ENCODE results near the gene TBC1D16. TPM values are rescaled to one million over a fixed set of nuclear protein-coding genes. Genes with fewer than 3 reads are reported as not detected.
A peak's percentile ranks its signal among the peaks of the same experiment; 100 is the strongest.

Gene TBC1D16, protein sequence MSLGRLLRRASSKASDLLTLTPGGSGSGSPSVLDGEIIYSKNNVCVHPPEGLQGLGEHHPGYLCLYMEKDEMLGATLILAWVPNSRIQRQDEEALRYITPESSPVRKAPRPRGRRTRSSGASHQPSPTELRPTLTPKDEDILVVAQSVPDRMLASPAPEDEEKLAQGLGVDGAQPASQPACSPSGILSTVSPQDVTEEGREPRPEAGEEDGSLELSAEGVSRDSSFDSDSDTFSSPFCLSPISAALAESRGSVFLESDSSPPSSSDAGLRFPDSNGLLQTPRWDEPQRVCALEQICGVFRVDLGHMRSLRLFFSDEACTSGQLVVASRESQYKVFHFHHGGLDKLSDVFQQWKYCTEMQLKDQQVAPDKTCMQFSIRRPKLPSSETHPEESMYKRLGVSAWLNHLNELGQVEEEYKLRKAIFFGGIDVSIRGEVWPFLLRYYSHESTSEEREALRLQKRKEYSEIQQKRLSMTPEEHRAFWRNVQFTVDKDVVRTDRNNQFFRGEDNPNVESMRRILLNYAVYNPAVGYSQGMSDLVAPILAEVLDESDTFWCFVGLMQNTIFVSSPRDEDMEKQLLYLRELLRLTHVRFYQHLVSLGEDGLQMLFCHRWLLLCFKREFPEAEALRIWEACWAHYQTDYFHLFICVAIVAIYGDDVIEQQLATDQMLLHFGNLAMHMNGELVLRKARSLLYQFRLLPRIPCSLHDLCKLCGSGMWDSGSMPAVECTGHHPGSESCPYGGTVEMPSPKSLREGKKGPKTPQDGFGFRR
- total RNA-seq (1 to 10 TPM; 1.9 to 2.6 TPM), total RNA-seq (6.0 to 16.8 reads per million in 2 donors)

DNA sequence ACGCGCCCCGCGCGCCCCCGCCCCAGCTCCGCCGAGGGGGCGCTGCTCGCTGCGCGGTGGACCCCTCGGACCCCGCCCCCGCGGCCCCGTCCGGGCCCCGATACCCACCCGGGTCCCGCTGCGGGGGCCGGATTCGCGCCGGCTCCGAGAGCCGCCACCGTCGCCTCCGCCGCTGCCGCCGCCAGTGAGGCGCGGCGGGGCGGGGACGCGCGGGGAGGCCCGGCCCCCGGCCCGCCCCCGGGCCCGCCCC is at the start of gene TBC1D16:
Gene TBC1D16 (minus strand): TSS at position 186 of the 250 bp plus-strand sequence. CDS start 22,325 bp downstream, outside the sequence.
- Mint-ChIP-seq H3K4me1 (peaks cover 19% of the 10 kb centered on the region), H3K36me3 (ENCODE audit: low read depth) (peaks cover 2% of the 10 kb centered on the region), H3K27ac (peak within 1 kb of the TSS; percentile 91), H3K27me3 (peaks cover 5% of the 10 kb centered on the region), H3K4me3 (peak within 1 kb of the TSS; percentile 94)
- ATAC-seq, result no peak
- peak in 2 of 3 donors; percentile 50 to 63 for DNase-seq
- H3K9me3 ChIP-seq (ENCODE audit: control insufficient read depth, low read length, poor library complexity, severe bottlenecking), result no peaks in the 10 kb centered on the region

DNA sequence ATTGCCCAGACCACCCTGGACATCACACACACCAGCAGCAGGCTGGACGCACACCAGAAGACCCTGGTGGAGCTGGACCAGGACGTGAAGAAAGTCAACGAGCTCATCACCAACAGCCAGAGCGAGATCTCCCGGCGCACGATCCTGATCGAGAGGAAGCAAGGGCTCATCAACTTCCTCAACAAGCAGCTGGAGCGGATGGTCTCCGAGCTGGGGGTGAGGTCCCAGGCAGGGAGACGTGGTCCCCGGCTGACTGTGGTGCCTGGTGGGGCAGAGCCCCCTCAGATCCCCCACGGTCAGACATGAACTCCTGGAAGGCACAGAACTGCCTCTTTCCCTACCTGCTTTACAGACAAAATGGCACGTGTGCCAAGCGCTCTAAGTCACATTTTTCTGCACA is 49.1 kb upstream of the TBC1D16 start:
- DNase-seq (no peak), ATAC-seq (no peak)
- Mint-ChIP-seq H3K36me3 (ENCODE audit: low read depth) (no peaks in the 10 kb centered on the region), H3K4me3 (no peak overlapping the region), H3K27me3 (peaks cover 9% of the 10 kb centered on the region), H3K4me1 (peaks cover 4% of the 10 kb centered on the region), H3K27ac (no peak overlapping the region)
- no peaks in the 10 kb centered on the region for H3K9me3 ChIP-seq (ENCODE audit: control insufficient read depth, low read length, poor library complexity, severe bottlenecking)

GRCh38 chr17:80083136-80083661 is 47.5 kb upstream of the TBC1D16 start:
- ATAC-seq (no peak), DNase-seq (no peak)
- Mint-ChIP-seq H3K36me3 (ENCODE audit: low read depth) (no peaks in the 10 kb centered on the region), H3K4me1 (peaks cover 4% of the 10 kb centered on the region), H3K4me3 (no peak overlapping the region), H3K27ac (no peak overlapping the region), H3K27me3 (peaks cover 10% of the 10 kb centered on the region)
- H3K9me3 ChIP-seq (ENCODE audit: control insufficient read depth, low read length, poor library complexity, severe bottlenecking), result no peaks in the 10 kb centered on the region

- Mint-ChIP-seq H3K4me1 (peaks cover 4% of the 10 kb centered on the region), H3K4me3 (no peak overlapping the region), H3K27ac (no peak overlapping the region), H3K36me3 (ENCODE audit: low read depth) (no peaks in the 10 kb centered on the region), H3K27me3 (peaks cover 13% of the 10 kb centered on the region)
- H3K9me3 ChIP-seq (ENCODE audit: control insufficient read depth, low read length, poor library complexity, severe bottlenecking), result no peaks in the 10 kb centered on the region
- ATAC-seq (peak; percentile 58), DNase-seq (peak in 2 of 3 donors; percentile 29 to 42)
Measured at GRCh38 chr17:80082403-80083135, 46.9 kb upstream of the TBC1D16 start.

- H3K4me1 Mint-ChIP-seq, result peaks cover 4% of the 10 kb centered on the region
- peaks cover 15% of the 10 kb centered on the region for H3K27me3 Mint-ChIP-seq
- no peak overlapping the region for H3K27ac Mint-ChIP-seq
- no peak overlapping the region for H3K4me3 Mint-ChIP-seq
- DNase-seq (no peak), ATAC-seq (no peak)
- no peaks in the 10 kb centered on the region for H3K9me3 ChIP-seq (ENCODE audit: control insufficient read depth, low read length, poor library complexity, severe bottlenecking)
- H3K36me3 Mint-ChIP-seq (ENCODE audit: low read depth), result no peaks in the 10 kb centered on the region
Measured at GRCh38 chr17:80081596-80081995, 45.9 kb upstream of the TBC1D16 start.

DNA sequence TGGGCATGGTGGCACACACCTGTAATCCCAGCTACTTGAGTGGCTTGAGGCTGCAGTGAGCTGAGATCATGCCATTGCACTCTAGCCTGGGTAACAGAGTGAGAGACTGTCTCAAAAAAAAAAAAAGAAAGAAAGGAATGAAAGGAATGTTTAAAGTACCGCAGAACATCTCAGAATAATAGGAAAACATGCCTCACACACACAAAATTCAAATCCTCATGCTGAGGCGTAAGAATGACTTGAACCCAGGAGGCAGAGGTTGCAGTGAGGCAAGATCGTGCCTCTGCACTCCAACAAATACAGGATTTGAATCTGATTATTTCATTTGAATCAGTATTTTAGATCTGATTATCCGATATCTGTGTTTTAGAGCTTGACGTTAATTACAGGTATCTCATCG is 44.4 kb upstream of the TBC1D16 start:
- no peak for DNase-seq
- Mint-ChIP-seq H3K36me3 (ENCODE audit: low read depth) (no peaks in the 10 kb centered on the region), H3K27me3 (peaks cover 10% of the 10 kb centered on the region), H3K4me1 (peaks cover 4% of the 10 kb centered on the region), H3K4me3 (no peak overlapping the region), H3K27ac (no peak overlapping the region)
- ATAC-seq, result no peak
- no peaks in the 10 kb centered on the region for H3K9me3 ChIP-seq (ENCODE audit: control insufficient read depth, low read length, poor library complexity, severe bottlenecking)

- no peaks in the 10 kb centered on the region for H3K9me3 ChIP-seq (ENCODE audit: control insufficient read depth, low read length, poor library complexity, severe bottlenecking)
- no peak for ATAC-seq
- H3K27ac Mint-ChIP-seq, result no peak overlapping the region
- peaks cover 3% of the 10 kb centered on the region for H3K4me1 Mint-ChIP-seq
- no peak overlapping the region for H3K4me3 Mint-ChIP-seq
- no peak for DNase-seq
- peaks cover 8% of the 10 kb centered on the region for H3K27me3 Mint-ChIP-seq
- H3K36me3 Mint-ChIP-seq (ENCODE audit: low read depth), result no peaks in the 10 kb centered on the region
Measured at GRCh38 chr17:80072410-80072809, 36.7 kb upstream of the TBC1D16 start.

DNA sequence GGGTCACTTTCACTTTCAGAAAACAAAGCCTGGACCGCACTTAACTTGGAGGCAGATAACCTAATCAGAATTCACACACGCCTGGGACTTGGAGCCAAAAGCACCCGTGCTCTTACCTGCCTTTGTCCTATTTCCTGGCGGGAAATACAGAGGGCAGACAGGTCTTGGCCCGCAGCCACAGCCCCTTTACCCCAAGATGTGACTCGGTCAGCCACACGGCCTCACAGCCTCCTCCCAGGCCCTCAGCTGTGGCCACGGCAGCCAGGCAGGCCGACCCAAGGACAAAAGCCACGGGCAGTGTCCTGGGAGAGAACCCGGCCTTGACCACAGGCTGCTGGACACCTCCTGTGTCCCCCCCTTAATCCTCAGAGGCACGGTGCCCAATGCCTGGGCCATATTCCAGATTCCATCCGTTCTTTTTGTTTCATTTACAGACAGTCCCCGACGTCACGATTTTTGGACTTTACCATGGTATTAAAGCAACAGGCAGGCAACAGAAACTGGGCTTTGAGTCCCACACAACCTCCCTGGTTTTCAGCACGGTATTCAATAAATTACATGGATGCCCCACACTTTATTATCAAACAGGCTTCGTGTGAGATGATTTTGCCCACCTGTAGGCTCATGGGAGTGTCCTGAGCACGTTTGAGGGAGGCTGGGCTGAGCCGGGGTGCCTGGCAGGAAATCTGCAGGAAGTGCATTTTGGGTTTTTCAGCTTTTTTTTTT is 35.6 kb upstream of the TBC1D16 start:
- H3K36me3 Mint-ChIP-seq (ENCODE audit: low read depth), result no peaks in the 10 kb centered on the region
- no peak for ATAC-seq
- peaks cover 5% of the 10 kb centered on the region for H3K4me1 Mint-ChIP-seq
- no peak overlapping the region for H3K27ac Mint-ChIP-seq
- H3K4me3 Mint-ChIP-seq, result no peak overlapping the region
- peaks cover 15% of the 10 kb centered on the region for H3K27me3 Mint-ChIP-seq
- H3K9me3 ChIP-seq (ENCODE audit: control insufficient read depth, low read length, poor library complexity, severe bottlenecking), result no peaks in the 10 kb centered on the region
- no peak for DNase-seq

DNA sequence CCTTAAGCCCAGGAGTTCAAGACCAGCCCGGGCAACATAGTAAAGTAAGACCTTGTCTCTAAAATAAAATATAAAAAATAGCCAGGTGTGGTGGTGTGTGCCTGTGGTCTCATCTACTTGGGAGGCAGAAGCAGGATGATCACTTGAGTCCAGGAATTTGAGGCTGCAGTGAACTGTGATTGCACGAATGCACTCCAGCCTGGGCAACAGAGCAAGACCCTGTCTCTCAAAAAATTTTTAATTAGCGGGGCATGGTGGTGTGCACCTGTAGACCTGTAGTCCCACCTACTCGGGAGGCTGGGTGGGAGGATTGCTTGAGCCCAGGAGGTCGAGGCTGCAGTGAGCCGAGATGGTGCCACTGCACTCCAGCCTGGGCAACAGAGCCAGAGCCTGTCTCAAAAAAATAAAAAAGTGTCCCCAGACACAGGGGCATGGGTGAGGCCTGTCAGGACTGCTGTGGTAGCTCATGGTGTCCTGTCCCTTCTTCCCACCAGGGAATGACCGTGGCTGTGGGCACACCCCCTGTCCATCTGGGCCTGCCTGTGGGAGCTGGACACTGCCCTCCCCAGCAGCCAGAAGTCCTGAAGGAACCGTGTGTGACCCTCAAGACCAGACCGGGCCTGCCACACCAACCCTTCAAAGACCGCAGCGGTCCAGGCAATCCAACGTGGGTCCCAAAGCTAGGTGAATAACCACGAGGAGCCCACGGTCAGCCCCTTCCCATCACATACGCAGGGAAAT is 34.9 kb upstream of the TBC1D16 start:
- ATAC-seq (no peak), DNase-seq (no peak)
- Mint-ChIP-seq H3K4me3 (no peak overlapping the region), H3K4me1 (peaks cover 5% of the 10 kb centered on the region), H3K27me3 (peaks cover 15% of the 10 kb centered on the region), H3K27ac (no peak overlapping the region), H3K36me3 (ENCODE audit: low read depth) (no peaks in the 10 kb centered on the region)
- H3K9me3 ChIP-seq (ENCODE audit: control insufficient read depth, low read length, poor library complexity, severe bottlenecking), result no peaks in the 10 kb centered on the region

DNA sequence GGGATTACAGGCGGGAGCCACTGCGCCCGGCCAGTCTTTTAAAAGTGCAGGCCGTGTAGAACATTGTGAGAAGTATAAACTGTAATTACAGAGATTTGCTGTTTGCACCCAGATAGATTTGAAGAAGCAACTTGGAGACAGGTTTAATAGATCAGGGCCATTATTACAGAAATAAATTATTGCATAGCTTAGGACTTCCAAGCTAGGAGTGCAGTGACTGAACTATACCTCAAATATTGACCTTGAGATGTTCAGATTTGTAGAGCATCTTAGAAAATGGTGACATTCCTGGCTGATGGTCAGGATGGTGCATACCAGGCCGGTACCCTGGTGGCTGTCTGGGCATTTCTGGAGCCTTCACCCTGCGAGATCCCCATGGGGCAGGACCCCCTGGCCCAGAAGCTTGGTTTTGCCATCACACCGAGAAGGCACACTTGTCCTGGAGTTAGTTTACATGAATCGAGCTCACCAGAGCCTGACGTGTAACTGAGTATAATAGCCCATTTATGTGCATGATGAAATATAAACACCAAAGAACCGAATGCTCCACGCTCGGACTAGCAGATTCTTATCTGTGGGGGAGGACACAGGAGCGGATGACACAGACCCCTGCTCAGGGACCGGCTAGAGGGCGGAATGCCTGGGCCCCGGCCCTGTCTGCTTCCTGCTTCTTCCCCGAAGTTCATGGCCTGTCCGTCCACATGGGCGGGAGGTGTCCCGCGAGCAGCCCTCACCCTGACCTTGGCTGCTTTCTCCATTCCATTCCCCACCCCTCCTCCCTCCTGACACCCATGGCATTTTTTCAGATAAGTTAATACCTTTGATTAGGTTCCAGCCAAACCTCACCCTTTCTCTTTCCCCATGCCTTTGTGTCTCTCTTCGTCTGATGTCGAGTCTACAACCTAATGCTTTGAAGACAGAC is 32.9 kb upstream of the TBC1D16 start:
- DNase-seq (no peak), ATAC-seq (no peak)
- Mint-ChIP-seq H3K4me1 (peaks cover 5% of the 10 kb centered on the region), H3K27ac (no peak overlapping the region), H3K4me3 (no peak overlapping the region), H3K36me3 (ENCODE audit: low read depth) (no peaks in the 10 kb centered on the region), H3K27me3 (peaks cover 15% of the 10 kb centered on the region)
- H3K9me3 ChIP-seq (ENCODE audit: control insufficient read depth, low read length, poor library complexity, severe bottlenecking), result no peaks in the 10 kb centered on the region

- H3K9me3 ChIP-seq (ENCODE audit: control insufficient read depth, low read length, poor library complexity, severe bottlenecking), result no peaks in the 10 kb centered on the region
- DNase-seq, result no peak
- no peak for ATAC-seq
- H3K27ac Mint-ChIP-seq, result no peak overlapping the region
- peaks cover 5% of the 10 kb centered on the region for H3K4me1 Mint-ChIP-seq
- no peaks in the 10 kb centered on the region for H3K36me3 Mint-ChIP-seq (ENCODE audit: low read depth)
- H3K4me3 Mint-ChIP-seq, result no peak overlapping the region
- peaks cover 15% of the 10 kb centered on the region for H3K27me3 Mint-ChIP-seq
Measured at GRCh38 chr17:80067393-80067986, 31.8 kb upstream of the TBC1D16 start.

Measured in T-helper 17 cell (primary cell).